Lung (tissue), 12 donors: ENCODE data around the gene TMEFF2. TPM values are rescaled to one million over a fixed set of nuclear protein-coding genes. Genes with fewer than 3 reads are reported as not detected.
A peak's percentile ranks its signal among the peaks of the same experiment; 100 is the strongest.
"Not testable (repeated sequence)": the region's sequence is repeated elsewhere in the genome, so short reads cannot be mapped to it uniquely, and the experiment has no call there.

ENCODE experiments used
- ATAC-seq: fragments of 200-7000 bp; cut with Tn5 transposase; one replicate; pipeline ENCODE4 v1.9.1; 2020; ENCODE audit warnings: moderate number of reproducible peaks; ENCODE audit not compliant: insufficient read depth, low FRiP score
- DNase-seq, 3 donors: peaks; one replicate each; pipeline ENCODE4 v3.0.0-alpha.2; 2013 to 2017
- H3K27ac ChIP-seq, 2 donors: one replicate each; pipeline ENCODE4 v1.5.1; 2013; ENCODE audit warnings: mild to moderate bottlenecking in 2 of 2, moderate library complexity in 2 of 2, control low read depth in 1 of 2, inconsistent platforms in 1 of 2, low read depth in 1 of 2, low read length in 1 of 2
- H3K27me3 ChIP-seq, 3 donors: one replicate each; pipeline ENCODE4 v1.5.1; 2013; ENCODE audit warnings: low read length in 2 of 3; ENCODE audit not compliant: control insufficient read depth in 3 of 3, insufficient read depth in 3 of 3
- H3K36me3 ChIP-seq, 4 donors: one replicate each; pipeline ENCODE4 v1.5.1; 2013; ENCODE audit warnings: low read length in 4 of 4, mild to moderate bottlenecking in 1 of 4, moderate library complexity in 1 of 4; ENCODE audit not compliant: control insufficient read depth in 4 of 4, insufficient read depth in 4 of 4
- H3K4me1 ChIP-seq, 5 donors: one replicate each; pipeline ENCODE4 v1.5.1; 2013; ENCODE audit warnings: low read length in 5 of 5, mild to moderate bottlenecking in 2 of 5, moderate library complexity in 1 of 5; ENCODE audit not compliant: control insufficient read depth in 5 of 5, insufficient read depth in 5 of 5
- H3K4me3 ChIP-seq: one replicate; pipeline ENCODE4 v1.5.1; 2013; ENCODE audit warnings: mild to moderate bottlenecking, control low read depth, moderate library complexity
- H3K9ac ChIP-seq, 2 donors: one replicate each; pipeline ENCODE4 v1.5.1; 2013; ENCODE audit warnings: low read length in 2 of 2, control low read depth in 1 of 2; ENCODE audit not compliant: insufficient read depth in 1 of 2
- H3K9me3 ChIP-seq, 4 donors: one replicate each; pipeline ENCODE4 v1.5.1; 2013; ENCODE audit warnings: low read length in 3 of 4, mild to moderate bottlenecking in 1 of 4, moderate library complexity in 1 of 4; ENCODE audit not compliant: control insufficient read depth in 4 of 4, insufficient read depth in 3 of 4
- CTCF ChIP-seq: IDR thresholded peaks from 2 replicates; pipeline ENCODE4 v1.5.1; 2012; ENCODE audit warnings: mild to moderate bottlenecking; ENCODE audit errors: control extremely low read depth, extremely low read depth
- WGBS, 2 donors: extraction: QIAGEN DNeasy Blood & Tissue Kit; methylation state at CpG; one replicate each; pipeline ENCODE4 v1.1.7; 2013; 5-methylcytosine and 5-hydroxymethylcytosine counted together
- polyA plus RNA-seq, 2 donors: library from polyadenylated mRNA; stranded (reverse); fragments of 200-250 nt; gene quantifications; one replicate each; pipeline ENCODE4 v1.2.1, GENCODE V29; 2013
- total RNA-seq, 2 donors: library from RNA; depleted of rRNA in 1 of 2; stranded (reverse); fragments of >200 nt in 1 of 2; gene quantifications; one replicate each; pipeline ENCODE4 v1.2.1, GENCODE V29; 2014 to 2021
- donor health status: control.
- donor health status: control.
- donor health status: Bipolar disorder and iron deficiency.
- donor health status: healthy.
- donor health status: DM: yes; HTN: yes; CAD: no.

The TMEFF2 gene
- total and polyA plus RNA-seq, 4 donors = 0.43 TPM; not detected in 3

- Histone ChIP-seq H3K4me1 (no peaks in the 10 kb centered on the region), H3K27ac (no peak overlapping the region), H3K27me3 (no peaks in the 10 kb centered on the region), H3K4me3 (no peak overlapping the region), H3K9me3 (no peaks in the 10 kb centered on the region), H3K9ac (no peak overlapping the region), H3K36me3 (no peaks in the 10 kb centered on the region)
- WGBS, 2 donors = 64 to 85% methylated on average over 1 of the region's 1 CpG
- no peak for TF ChIP-seq CTCF
- DNase-seq (no peak), ATAC-seq (no peak)
Measured at GRCh38 chr2:192137451-192137850, 57.3 kb downstream of the TMEFF2 start.

GRCh38 chr2:192132604-192133003, 62.1 kb downstream of the TMEFF2 start:
- not testable (repeated sequence) for H3K9ac ChIP-seq, H3K36me3 ChIP-seq, ATAC-seq, H3K4me3 ChIP-seq, H3K9me3 ChIP-seq, H3K4me1 ChIP-seq, H3K27ac ChIP-seq, H3K27me3 ChIP-seq, DNase-seq
- WGBS, 2 donors = 95 to 96% methylated on average over 15 of the region's 15 CpGs

GRCh38 chr2:192130312-192130711, 64.4 kb downstream of the TMEFF2 start:
- not testable (repeated sequence) for H3K27me3 ChIP-seq, H3K9me3 ChIP-seq, DNase-seq, H3K4me3 ChIP-seq, H3K9ac ChIP-seq, ATAC-seq, H3K27ac ChIP-seq, H3K36me3 ChIP-seq
- WGBS, 2 donors = 89 to 93% methylated on average over 5 of the region's 5 CpGs
- H3K4me1 ChIP-seq = peaks cover 0 to 10% (median 4%) of the 10 kb centered on the region in 5 donors

- no peaks in the 10 kb centered on the region for H3K27me3 ChIP-seq
Measured at GRCh38 chr2:192128655-192129054, 66.1 kb downstream of the TMEFF2 start.

More at GRCh38 chr2:192128655-192129054, 66.1 kb downstream of the TMEFF2 start:
- Histone ChIP-seq H3K36me3 (no peaks in the 10 kb centered on the region), H3K9ac (peak overlapping the region in 1 of 2 donors; percentile 23), H3K4me3 (no peak overlapping the region), H3K27ac (peak overlapping the region in 1 of 2 donors; percentile 63), H3K4me1 (peaks cover 0 to 15% (median 4%) of the 10 kb centered on the region in 5 donors), H3K9me3 (no peaks in the 10 kb centered on the region)
- DNase-seq (peak; percentile 39 to 61 (median 60)), ATAC-seq (peak; percentile 34)
- no peak for TF ChIP-seq CTCF
- WGBS, 2 donors = 38% methylated on average over 4 of the region's 4 CpGs
